HG02571 (cell line): ENCODE measurements around the gene LMO2.
"Not testable (repeated sequence)": the region's sequence is repeated elsewhere in the genome, so short reads cannot be mapped to it uniquely, and the experiment has no call there.

Source experiments
- ATAC-seq: cut with Tn5 transposase; IDR thresholded peaks from one replicate; pipeline ENCODE4 v1.9.1; 2021; ENCODE audit warnings: mild to moderate bottlenecking, moderate library complexity; ENCODE audit not compliant: unreplicated experiment

The LMO2 gene

GRCh38 chr11:33891714-33892327 lies at the start of gene LMO2:
LMO2 (minus strand) TSS chr11:33892076; CDS start chr11:33869716, 22,360 bp downstream.
- ATAC-seq: no peak

- no peak for ATAC-seq
Observed at GRCh38 chr11:33940538-33940815, 48.6 kb upstream of the LMO2 start.

GRCh38 chr11:33936725-33937604 lies 45.1 kb upstream of the LMO2 start:
- no peak for ATAC-seq

- ATAC-seq: no peak
Observed at GRCh38 chr11:33935461-33936456, 43.9 kb upstream of the LMO2 start.

GRCh38 chr11:33935005-33935404 lies 43.1 kb upstream of the LMO2 start:
- no peak for ATAC-seq

DNA sequence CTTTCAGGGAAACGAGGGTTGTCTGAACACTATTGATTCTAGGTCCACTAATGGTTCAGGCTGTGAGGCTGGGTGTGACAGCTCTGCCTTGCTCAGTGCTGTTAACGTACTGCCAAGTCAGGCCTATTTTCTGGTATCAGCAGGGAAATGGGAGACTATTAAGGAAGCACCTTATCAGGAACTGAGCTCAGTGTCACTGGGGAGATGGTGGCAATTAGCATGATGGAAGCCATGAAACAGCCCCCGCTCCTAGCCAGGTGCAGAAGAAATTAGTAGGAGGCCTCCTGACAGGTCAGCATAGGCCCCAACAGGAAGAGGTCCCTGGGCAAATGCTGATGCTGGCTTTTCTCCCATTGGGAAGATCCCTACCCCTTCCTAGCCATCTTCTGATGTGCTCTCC lies 42.6 kb upstream of the LMO2 start:
- no peak for ATAC-seq

GRCh38 chr11:33933602-33934001 lies 41.7 kb upstream of the LMO2 start:
- ATAC-seq: no peak

DNA sequence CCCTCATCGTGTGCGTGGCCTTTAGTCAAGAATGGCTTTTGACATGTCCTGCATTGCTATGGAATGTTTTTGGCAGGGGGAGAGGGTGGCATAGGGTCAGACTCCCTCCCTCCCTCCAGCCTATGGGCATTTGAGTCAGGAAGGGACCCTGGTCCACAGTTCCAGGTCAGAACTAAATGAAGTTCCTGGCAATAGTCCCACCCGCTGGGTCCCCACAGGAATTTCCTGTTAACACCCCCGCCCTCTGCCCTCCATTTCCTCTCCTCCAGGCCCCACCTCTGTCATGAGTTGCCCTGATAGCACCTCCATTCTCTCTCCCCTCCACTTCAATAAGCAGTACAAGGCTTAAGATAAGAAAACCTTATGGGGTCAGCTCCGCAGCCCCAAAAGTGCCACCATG lies 40.8 kb upstream of the LMO2 start:
- no peak for ATAC-seq

- not testable (repeated sequence) for ATAC-seq
Observed at GRCh38 chr11:33931739-33932366, 40.0 kb upstream of the LMO2 start.

GRCh38 chr11:33931067-33931466 lies 39.2 kb upstream of the LMO2 start:
- ATAC-seq: no peak

DNA sequence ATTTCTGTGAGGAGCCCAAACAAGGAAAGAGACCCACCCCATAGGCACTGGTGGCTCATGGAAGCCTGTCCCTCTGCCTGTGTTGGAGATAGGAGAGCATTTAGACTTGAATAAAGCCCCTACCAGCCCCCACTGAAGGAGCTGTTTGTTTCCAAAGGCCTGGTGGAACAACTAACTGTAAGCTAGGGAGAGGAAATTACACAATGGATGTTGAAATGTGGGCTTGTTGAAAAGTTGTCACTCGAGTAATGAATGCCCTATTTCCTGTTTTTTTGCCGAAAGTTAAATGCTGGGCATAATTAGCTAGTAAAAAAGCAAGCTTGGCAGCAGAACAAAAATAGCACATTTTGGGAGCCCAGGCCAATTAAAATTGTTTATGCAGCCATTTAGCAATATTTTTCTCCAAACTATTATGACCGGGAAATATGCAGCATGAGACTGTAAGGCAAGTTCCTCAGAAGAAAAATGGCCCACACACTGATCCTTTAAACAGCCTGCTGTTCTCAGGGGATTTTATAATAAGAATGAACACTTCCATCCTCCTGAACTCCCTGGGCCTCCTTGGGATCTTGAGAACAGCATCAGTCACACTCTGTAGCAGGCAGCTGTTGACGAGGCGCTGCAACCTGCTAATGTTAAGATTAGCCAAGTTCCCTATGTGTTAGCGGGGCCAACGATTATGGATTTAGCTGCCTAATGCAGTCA lies 38.6 kb upstream of the LMO2 start:
- ATAC-seq: no peak

GRCh38 chr11:33928564-33928963 lies 36.7 kb upstream of the LMO2 start:
- ATAC-seq: no peak

DNA sequence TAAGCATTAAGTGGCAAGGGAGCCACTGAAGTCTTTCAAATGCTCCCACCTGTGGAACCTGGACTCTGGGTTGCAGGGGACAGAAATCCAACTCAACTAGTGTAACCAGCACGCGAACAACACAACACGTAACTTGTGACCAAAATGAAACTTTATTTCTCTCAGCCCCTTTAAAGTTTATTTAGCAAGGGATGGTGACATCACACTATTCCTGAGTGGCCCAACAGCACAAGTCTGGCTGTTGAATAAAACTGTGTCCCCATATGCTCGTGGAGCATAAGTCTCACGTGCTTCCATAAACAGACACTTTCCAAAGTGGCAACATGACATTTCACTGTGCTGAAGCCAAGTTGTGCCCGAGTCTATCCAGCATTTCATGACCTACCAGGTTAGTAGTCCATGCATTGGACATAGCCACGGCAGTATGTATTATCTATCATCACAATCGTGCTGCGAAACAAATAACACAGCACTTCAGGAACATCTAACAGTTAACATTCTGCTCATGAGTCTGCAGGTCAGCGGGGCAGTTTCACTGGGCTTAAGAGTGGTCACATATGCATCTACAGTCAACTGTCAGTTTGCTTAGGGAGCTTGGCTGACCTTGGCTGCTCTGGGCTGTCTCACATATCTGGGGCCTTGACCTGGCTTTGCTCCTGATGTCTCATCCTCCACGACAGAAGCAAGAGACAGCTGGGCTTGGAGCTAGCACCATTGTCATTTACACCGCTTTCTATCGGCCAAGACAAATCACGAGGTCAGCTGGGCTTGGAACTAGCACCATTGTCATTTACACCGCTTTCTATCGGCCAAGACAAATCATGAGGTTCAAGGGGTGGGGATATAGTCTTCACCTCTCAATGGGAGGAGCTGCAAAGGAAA lies 35.0 kb upstream of the LMO2 start:
- no peak for ATAC-seq

GRCh38 chr11:33924341-33924740 lies 32.5 kb upstream of the LMO2 start:
- ATAC-seq: no peak

- no peak for ATAC-seq
Observed at GRCh38 chr11:33923626-33924025, 31.8 kb upstream of the LMO2 start.

DNA sequence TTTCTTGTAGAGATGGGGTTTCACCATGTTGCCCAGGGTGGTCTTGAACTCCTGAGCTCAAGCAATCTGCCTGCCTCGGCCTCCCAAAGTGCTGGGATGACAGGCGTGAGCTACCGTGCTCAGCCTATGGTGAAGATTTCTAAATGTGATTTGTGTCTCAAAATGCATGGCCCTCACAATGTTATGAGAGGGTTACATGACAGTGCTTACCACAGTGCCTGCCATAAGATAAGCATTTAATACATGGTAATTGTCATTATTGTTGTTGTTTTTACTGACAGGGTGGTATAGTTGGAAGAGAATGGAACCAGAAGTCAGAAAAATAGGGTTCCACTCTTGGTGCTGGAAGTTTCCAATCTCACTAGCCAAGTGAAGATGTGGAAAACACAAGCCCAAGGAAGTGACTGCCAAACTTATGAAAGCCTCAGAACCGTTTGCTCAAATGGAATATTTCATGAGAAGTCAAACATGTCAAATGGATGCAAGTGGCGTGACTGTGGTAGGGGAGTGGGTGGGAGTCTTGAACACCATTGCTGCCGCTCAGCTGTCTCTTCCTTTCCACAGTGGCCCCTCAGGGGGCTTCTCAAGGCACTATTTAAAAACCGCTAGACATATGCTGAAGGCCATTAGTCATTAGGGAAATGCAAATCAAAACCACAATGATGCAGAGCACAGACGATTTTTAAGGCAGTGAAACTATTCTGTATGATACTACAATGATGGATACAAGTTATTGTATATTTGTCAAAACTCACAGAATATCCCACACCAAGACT lies 29.1 kb upstream of the LMO2 start:
- peak; percentile 79 for ATAC-seq

DNA sequence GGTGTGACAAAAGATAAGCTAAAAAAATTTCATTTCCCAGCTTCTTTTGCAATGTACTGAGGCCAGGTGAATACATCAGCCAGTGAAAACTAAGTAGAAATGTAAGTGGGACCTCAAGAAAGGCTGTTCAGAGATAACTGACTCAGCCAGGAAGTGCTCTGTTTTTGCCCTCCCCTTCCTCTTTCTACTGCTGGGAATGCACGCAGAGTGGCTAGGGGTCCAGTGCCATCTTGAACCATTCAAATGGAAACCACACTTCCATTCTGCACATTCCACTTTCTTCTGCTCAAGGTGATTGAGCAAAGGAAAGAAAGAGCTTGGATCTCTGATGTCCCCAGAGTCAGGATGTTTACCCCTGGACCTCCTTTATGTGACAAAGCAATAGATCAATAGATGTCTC lies 27.8 kb upstream of the LMO2 start:
- ATAC-seq: no peak

GRCh38 chr11:33917402-33917801 lies 25.5 kb upstream of the LMO2 start:
- not testable (repeated sequence) for ATAC-seq

GRCh38 chr11:33916736-33917135 lies 24.9 kb upstream of the LMO2 start:
- ATAC-seq: no peak
